Globus pallidus (tissue), 1 donor: ENCODE data around the gene SAMSN1.

ENCODE experiments used
- DNase-seq: peaks from one replicate; pipeline ENCODE4 v3.0.0-alpha.2; 2015; ENCODE audit warnings: low spot score

SAMSN1 gene

GRCh38 chr21:14545906-14546480 is at the start of gene SAMSN1:
SAMSN1 (minus strand) TSS chr21:14546315; CDS start chr21:14546261, 54 bp downstream.
- DNase-seq: peak; percentile 33

DNA sequence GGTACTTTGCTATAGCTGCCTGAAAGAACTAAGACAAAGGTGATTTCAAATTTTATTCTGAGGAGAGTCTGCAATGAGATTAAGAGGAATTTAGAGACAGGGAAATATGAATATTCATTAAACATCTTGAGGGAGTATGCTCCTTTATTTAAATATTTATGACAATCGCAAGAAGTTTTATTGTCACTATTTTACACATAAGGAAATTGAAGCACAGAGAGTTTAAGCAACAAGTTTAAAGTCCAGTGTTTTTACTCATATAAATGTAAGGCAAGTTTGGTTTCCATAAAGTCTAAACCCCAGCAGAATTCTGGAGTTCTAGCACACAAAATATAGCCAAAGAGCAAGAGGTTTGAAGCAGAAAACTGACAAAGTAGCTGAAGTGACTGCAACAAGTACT is 49.3 kb upstream of the SAMSN1 start:
- DNase-seq: no peak

- DNase-seq: no peak
Observed at GRCh38 chr21:14594967-14595366, 48.9 kb upstream of the SAMSN1 start.

DNA sequence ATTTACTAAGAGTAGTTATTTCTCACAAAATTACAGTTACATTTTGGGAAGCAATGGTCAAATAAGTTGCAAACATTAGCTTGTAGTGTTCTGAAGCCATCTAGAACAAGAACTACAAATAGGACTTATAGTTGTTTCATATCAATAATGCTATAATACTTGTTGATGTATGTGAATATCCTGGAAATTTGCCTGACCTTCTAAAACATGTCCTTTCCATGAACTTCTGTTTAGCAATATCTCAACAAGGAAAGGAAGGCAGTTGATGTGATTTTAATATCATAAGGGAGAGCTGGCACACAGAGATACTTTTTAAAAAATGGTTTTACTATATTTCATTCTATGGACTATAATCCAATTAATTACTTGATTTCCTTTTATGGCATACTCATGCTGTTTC is 47.1 kb upstream of the SAMSN1 start:
- no peak for DNase-seq

DNA sequence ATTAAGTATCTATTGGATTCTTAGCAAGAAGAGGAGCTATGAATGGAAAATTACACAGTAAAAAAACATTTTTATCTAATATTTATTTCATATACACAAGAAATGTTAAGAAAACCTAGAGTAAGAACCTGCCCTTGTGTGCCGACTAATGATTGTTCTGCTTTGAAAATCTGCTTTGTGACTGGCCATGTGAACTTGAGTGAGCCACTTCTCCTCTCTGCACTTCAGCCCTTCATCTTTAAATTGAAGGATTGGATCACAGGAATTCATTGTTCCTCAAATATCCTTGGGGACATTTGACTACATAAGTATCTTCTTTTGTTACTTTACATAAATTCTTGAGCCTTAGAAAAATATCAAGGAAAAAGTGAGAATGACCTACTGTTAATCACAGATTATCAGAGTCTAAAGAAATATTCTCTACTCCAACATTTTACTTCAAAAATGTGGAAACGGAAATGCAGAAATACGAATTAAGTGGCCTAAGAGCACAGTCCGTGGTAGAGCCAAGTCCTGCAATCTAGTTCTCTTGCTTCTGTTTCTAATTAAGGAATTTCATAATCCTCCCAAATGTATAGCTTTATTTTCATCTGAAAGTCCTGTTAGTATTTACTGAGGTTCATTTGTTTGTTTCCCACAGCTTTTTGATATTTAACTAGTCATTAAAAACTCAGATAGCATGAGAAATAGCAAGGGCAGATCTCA is 46.3 kb upstream of the SAMSN1 start:
- no peak for DNase-seq

GRCh38 chr21:14591882-14592281 is 45.8 kb upstream of the SAMSN1 start:
- DNase-seq: peak; percentile 14

GRCh38 chr21:14591377-14591776 is 45.3 kb upstream of the SAMSN1 start:
- DNase-seq: no peak

GRCh38 chr21:14589855-14590563 is 43.9 kb upstream of the SAMSN1 start:
- DNase-seq: no peak

- DNase-seq: no peak
Observed at GRCh38 chr21:14587266-14587665, 41.2 kb upstream of the SAMSN1 start.

DNA sequence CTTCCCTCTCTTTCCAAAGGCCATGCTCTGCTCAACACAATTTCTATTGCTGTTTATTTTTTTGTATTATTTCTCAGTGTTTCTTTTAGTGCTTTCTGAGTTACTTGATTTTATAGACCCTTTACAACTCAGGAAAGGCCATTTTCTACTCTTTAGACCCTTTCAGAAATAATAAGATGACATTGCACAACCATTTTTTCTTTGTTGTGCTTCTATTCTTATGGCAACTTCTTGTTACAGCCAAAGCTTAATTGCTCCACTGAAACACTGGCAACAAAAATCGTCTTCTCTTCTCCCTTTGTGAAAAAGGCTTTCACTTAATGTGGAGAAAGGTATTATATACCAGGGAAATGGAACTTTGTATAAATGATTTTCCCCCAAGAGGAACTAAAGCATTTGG is 39.0 kb upstream of the SAMSN1 start:
- no peak for DNase-seq

- DNase-seq: no peak
Observed at GRCh38 chr21:14584357-14585095, 38.4 kb upstream of the SAMSN1 start.

- DNase-seq: no peak
Observed at GRCh38 chr21:14583629-14584255, 37.6 kb upstream of the SAMSN1 start.

DNA sequence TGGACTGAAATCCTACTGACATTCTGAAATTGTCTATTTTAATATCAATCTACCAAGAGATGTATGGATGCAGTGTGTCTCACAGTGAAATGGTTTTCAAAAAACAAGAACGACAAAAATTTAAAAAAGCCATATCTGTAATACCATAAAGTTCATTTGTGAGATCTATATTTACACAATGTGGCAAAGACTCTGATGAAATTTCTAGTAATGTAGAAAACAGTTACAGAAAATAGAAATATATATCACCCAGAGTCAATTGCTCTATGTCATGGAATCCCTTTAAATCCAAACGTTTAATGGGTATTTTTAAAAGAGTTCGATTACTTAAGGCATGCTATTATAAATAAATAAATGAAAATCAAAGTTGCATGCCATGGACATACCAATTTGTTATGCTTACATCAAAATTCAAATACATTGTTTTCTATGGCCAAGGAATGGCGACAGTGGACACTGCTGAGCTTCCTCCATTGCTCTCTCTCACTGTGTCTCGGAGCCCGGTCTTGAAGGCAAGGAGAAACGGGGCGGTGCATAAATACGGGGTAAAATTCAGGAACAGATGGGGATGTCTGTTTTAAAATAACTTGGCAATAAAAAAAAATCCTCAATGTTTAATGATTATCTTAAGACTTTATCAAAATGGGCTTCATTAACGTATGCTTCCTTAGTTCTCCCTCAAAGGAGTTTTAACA is 37.0 kb upstream of the SAMSN1 start:
- no peak for DNase-seq

DNA sequence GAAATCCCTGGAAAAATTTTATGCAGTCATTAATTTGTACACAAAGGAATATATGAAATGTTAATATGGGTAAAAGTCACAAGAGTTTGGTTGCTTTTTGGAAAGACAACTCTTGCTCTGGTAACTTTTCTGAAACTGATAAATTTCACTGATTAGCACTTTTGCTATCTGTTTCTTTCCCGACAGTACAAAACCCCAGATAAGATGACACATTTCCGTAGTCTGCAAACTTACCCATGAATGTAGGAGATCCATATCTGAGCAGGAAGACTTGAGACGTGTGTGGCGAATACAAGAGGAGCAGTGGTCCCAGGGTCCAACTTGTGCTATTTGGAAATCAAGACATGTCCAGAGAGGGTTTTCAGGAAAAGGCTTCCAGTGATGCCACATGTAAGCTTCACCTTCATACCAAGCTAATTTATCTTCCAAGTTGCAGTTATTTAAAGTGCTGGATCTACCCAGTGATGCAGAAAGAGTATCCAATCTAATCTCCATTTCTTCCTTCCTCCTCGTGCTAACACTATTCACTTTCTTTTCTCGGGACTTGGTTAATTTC is 35.9 kb upstream of the SAMSN1 start:
- no peak for DNase-seq

DNA sequence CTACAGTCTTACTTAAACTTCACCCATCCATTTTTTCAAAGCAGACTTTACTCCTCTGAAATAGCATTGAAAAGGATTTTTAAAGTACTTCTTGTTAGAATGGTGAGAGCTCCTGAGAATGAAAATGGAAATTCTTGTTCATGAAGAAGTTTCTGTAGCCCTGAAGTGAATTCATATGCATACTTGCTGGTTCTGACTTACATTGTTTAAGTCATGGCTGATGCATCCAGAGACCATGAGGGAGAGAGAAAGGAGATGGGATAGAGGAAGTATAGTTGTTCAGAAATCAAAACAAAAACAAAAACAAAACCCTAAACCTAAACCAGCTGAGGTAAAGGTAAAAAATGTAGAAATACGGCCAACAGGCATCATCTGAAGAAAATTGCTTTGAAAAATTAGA is 27.1 kb upstream of the SAMSN1 start:
- no peak for DNase-seq

GRCh38 chr21:14572204-14572780 is 26.2 kb upstream of the SAMSN1 start:
- DNase-seq: no peak

DNA sequence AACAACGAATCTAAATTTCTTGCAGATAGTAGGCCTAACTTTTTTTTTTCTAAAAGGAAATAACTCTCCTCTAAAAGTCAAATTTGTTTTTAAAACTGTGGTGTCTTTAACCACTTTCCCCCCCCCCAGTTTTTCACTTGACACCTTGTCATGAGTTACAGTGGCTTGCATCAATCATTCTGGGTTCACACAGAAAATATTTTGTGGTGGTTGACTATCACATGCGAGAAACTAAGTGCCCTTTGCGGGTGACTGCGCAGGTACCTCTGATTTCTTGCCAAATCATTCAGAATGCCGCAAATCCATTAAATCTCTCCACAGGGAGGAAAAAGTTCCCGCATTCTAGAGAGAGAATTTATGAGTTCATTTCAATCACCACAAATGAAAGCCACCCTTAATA is 23.8 kb upstream of the SAMSN1 start:
- DNase-seq: no peak

GRCh38 chr21:14569026-14569621 is 23.0 kb upstream of the SAMSN1 start:
- no peak for DNase-seq

GRCh38 chr21:14567331-14568279 is 21.5 kb upstream of the SAMSN1 start:
- no peak for DNase-seq
